AG09309 (cell line): ENCODE data around the gene IDH3B.

Experiments
- DNase-seq: peaks from one replicate; pipeline ENCODE4 v3.0.0-alpha.2; 2010; ENCODE audit warnings: low read depth
- H3K4me3 ChIP-seq: 2 replicates; pipeline ENCODE4 v1.5.1; 2011; ENCODE audit warnings: mild to moderate bottlenecking, low read depth, low read length, moderate library complexity; ENCODE audit not compliant: control insufficient read depth
- CTCF ChIP-seq: IDR thresholded peaks from 2 replicates; pipeline ENCODE4 v1.5.1; 2011; ENCODE audit warnings: mild to moderate bottlenecking, low read depth, low read length, inconsistent platforms; ENCODE audit not compliant: insufficient read depth, control insufficient read depth; ENCODE audit errors: missing control alignments

Gene IDH3B

DNA sequence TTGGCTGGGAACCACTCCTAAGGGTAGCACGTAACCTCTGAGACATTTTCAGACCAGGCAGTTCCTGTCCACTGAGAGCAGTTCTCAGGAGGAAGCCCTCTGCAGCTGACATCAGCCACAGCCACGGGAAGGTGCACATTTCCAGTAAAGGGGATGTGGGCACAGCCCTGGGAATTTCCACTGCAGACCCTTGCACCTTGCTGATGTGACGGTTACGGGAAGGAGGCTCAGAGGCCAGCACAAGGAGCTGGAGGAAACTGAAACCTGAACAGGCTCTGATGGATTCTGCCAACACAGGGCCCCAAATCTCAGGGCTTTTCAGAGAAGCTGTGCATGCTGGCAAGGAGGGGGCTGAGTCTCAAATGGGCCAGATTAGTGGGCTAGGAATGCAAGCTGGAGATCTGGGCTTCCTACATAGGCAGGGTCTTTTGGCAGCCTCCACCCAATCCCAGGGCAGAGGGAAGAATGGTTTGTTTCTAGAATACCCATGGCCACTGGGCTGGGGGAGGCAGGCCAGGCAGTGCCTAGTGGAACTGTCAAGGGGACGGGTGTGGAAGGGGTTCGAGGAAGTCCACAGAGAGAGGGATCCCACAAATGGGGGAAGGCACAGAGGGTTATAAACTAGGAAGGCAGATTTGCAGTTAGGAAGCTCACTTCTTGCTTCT lies 42.8 kb upstream of the IDH3B start:
- no peak overlapping the region for H3K4me3 ChIP-seq
- TF ChIP-seq CTCF, result no peak
- no peak for DNase-seq

- no peak for DNase-seq
- H3K4me3 ChIP-seq, result no peak overlapping the region
These were observed 42.1 kb upstream of the IDH3B start for GRCh38 chr20:2705931-2706645.

DNA sequence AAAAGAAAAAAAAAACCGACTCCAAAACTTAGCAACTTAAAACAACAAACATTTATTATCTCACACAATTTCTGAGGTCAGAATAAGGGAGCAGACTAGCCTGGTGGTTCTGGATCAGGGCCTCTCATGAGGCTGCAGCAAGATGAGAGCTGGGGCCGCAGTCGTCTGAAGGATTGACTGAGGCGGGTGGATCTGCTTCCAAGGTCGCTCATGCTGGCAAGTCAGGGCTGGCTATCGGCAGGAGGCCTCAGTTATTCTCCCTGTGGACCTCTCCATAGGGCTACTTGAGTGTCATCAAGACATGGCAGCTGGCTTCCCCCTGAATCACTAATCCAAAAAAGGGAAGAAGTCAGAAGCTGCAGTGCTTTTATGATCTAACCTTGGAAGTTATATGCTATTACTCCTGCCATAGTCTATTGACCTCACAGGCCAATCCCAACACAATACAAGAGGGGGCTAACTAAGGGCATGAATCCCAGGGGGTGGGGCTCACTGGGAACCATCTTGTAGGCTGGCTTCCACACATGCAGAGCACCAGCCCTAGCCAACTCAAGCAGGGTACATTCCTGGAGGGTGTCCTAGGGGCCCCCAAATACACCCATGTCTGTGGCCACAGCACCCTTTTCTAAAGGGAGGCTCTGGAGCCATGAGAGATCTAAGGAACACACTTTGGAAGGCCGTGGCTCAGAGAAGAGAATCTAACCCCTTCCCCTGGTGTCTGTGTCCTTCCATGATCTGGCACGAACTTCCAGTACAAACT lies 39.9 kb upstream of the IDH3B start:
- H3K4me3 ChIP-seq, result no peak overlapping the region
- no peak for DNase-seq

More at GRCh38 chr20:2705931-2706645, 42.1 kb upstream of the IDH3B start:
- no peak for TF ChIP-seq CTCF

DNA sequence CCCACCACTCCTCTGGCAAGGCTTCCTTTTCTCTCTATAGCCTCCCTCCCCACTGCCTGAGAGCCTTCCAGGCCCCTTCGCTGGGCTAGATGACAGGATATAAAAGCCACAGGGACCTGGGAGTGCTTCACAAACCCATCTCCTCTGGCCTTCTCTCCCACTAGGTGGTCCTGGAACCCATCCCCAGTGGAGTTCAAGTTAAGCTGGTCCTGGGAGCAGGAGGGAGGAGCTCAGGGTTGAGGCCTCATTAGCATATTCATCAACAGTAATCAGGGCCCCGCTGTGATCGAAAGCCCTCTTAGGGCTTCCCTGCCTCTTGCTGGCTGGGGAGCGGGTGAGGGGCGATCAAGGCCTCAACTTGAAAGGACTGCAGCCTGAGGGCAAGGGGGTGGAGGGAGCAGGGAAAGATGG lies 37.7 kb upstream of the IDH3B start:
- TF ChIP-seq CTCF, result no peak
- no peak for DNase-seq
- H3K4me3 ChIP-seq, result no peak overlapping the region

More for the DNA sequence above, 39.9 kb upstream of the IDH3B start:
- TF ChIP-seq CTCF, result no peak

DNA sequence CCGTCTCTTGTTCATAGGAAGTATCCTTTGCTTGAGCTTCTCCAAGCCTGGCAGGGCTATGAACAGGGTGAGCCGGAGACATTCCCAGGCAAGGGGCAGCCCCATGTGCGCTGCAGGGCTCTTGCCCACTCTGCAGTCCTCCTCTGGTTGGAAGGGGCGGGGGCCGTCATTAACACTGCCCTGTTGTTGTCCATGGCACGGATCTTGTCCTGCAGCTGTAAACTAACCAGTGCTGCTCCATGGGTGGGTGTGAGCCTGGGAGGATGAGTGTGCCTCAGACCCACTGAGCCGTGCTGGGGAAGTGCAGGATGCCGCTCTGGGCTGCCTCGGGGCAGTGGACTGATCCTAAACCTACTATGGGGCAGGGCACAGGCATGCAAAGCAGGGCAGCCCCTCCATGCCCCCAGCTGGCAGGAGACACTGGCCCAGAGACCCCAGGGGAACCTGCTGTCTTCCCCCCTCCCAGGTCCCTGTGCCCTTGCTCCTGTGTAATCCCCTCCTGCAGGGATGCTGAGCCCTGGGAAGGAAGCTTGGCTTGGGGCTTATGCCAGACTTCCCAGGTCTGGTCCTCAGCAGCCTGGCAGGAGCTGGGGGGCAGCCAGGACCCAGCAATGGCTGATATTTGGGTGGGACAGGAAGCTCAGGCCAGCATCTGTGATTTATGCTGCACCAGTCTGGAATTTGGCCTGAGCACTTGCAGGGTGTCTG lies 37.1 kb upstream of the IDH3B start:
- TF ChIP-seq CTCF, result no peak
- H3K4me3 ChIP-seq, result no peak overlapping the region
- DNase-seq, result no peak

DNA sequence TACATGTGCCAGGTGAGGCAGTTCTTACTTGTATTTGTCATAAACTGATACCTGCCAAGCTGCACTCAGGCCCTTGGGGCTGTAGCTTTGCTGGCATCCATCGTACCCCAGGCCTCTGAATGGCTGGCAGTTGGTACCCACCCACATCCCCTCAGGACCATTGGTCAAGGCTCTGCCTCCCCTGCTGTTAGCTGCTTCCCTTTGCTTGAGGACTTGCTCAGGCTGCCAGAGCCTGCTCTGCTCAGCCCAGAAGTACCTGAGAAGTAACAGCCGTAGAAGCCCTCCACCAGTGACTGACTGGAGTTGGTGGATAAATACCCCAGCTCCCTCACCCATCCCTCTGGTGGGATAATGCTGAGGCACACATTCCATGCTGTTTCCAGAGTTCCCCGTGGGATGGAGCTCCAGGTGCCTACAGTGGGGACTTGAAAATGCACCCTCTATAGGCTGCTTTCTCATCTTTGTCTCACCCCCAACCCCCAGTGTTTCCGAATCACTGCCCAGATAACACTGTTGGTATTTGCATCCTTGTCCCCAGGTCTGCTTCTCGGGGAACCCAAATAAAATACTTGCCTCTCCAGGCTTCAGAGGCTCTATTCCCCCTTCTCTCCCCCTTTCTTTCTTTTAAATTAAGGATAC lies 35.9 kb upstream of the IDH3B start:
- no peak overlapping the region for H3K4me3 ChIP-seq
- DNase-seq, result no peak
- TF ChIP-seq CTCF, result no peak
